Panc1 (cell line): ENCODE data around the gene UCMA. TPM values are rescaled to one million over a fixed set of nuclear protein-coding genes. Genes with fewer than 3 reads are reported as not detected.

Experiments used
- ATAC-seq: fragments of 200-7000 bp; cut with Tn5 transposase; 2 replicates; pipeline ENCODE4 v1.9.1; 2020; ENCODE audit warnings: mild to moderate bottlenecking, moderate library complexity
- BruUV-seq: library from RNA; stranded (reverse); fragments of 400-500 nt; replicated peaks from 2 replicates; lab custom pipeline; 2021; lab: Mats Ljungman, UMichigan
- CTCF ChIA-PET: fragments of 300-600 bp; sonication (Branson Sonifier 250); formaldehyde crosslinking; loops from one replicate; lab custom pipeline; 2022; ENCODE audit warnings: antibody characterized with exemption; lab: Charles Lee
- POLR2A ChIA-PET: fragments of 300-600 bp; sonication (Branson Sonifier 250); formaldehyde crosslinking; loops from one replicate; lab custom pipeline; 2022; ENCODE audit warnings: antibody characterized with exemption; lab: Charles Lee
- DNase-seq: peaks from one replicate; pipeline ENCODE4 v3.0.0-alpha.2; 2010; ENCODE audit warnings: low read depth, low spot score
- H3K27ac ChIP-seq: 2 replicates; pipeline ENCODE4 v1.5.1; 2011; ENCODE audit warnings: mild to moderate bottlenecking, low read length, inconsistent platforms
- H3K27me3 ChIP-seq: fragments of 200-500 bp; sonication (Bioruptor generic); 2 replicates; pipeline ENCODE4 v1.6.0; 2014; ENCODE audit warnings: low read length, inconsistent platforms; ENCODE audit not compliant: control insufficient read depth, insufficient read depth
- H3K36me3 ChIP-seq: fragments of 200-500 bp; sonication (Bioruptor generic); 2 replicates; pipeline ENCODE4 v1.5.1; 2014; ENCODE audit warnings: inconsistent platforms, mild to moderate bottlenecking, low read length, moderate library complexity; ENCODE audit not compliant: control insufficient read depth, insufficient read depth
- H3K4me1 ChIP-seq: 2 replicates; pipeline ENCODE4 v1.5.1; 2011; ENCODE audit warnings: inconsistent platforms, mild to moderate bottlenecking, low read length, moderate library complexity; ENCODE audit not compliant: control insufficient read depth, insufficient read depth
- H3K4me3 ChIP-seq, 2 experiments: 2 replicates each; pipeline ENCODE4 v1.5.1; 2011 to 2012; ENCODE audit warnings: low read depth in 2 of 2, low read length in 2 of 2, mild to moderate bottlenecking in 2 of 2, inconsistent platforms in 1 of 2, moderate library complexity in 1 of 2
- H3K9me3 ChIP-seq: fragments of 200-500 bp; sonication (Bioruptor generic); 2 replicates; pipeline ENCODE4 v1.5.1; 2014; ENCODE audit warnings: low read depth, mild to moderate bottlenecking, inconsistent platforms, low read length, moderate library complexity; ENCODE audit not compliant: control insufficient read depth, insufficient read depth
- POLR2AphosphoS5 ChIP-seq: IDR thresholded peaks from 2 replicates; pipeline ENCODE4 v1.6.1; 2012; ENCODE audit warnings: mild to moderate bottlenecking, low read depth, low read length, moderate library complexity
- SIN3A ChIP-seq: IDR thresholded peaks from 2 replicates; pipeline ENCODE4 v1.6.1; 2012; ENCODE audit warnings: low read depth, mild to moderate bottlenecking, low read length, moderate library complexity, borderline replicate concordance; ENCODE audit not compliant: insufficient read depth
- TCF7L2 ChIP-seq: IDR thresholded peaks from 2 replicates; pipeline ENCODE4 v1.6.1; 2011; ENCODE audit warnings: mild to moderate bottlenecking, low read depth, low read length, inconsistent platforms
- in situ Hi-C: cut with HindIII; loops from 2 replicates; pipeline ENCODE4 v1.10.0; 2016; ENCODE audit warnings: low sequenced_read_pairs, low pct_unique_long_range_greater_than_20kb
- intact Hi-C: fragments of 100-400 bp; cut with micrococcal nuclease; formaldehyde crosslinking; loops from one replicate; pipeline ENCODE4 v1.10.0; 2022; ENCODE audit not compliant: unreplicated experiment
- total RNA-seq: library from RNA; stranded (reverse); gene quantifications from one replicate; pipeline ENCODE4 v1.2.1, GENCODE V29; 2021; ENCODE audit not compliant: unreplicated experiment
- TF ChIP-seq, protein P1 (sequence below): fragments of 450-650 bp; IDR thresholded peaks from 2 replicates; pipeline ENCODE4 v1.5.1; 2017; ENCODE audit warnings: mild to moderate bottlenecking
- TF ChIP-seq, protein P2 (sequence below), 2 experiments: IDR thresholded peaks; 2 replicates each; pipeline ENCODE4 v1.6.1; 2011 to 2012; ENCODE audit warnings: low read depth in 2 of 2, control low read depth in 1 of 2, low read length in 1 of 2, mild to moderate bottlenecking in 1 of 2, moderate library complexity in 1 of 2; ENCODE audit not compliant: insufficient read depth in 1 of 2

The UCMA gene
- total RNA-seq, 1 experiment from 2014 or later = not detected

DNA sequence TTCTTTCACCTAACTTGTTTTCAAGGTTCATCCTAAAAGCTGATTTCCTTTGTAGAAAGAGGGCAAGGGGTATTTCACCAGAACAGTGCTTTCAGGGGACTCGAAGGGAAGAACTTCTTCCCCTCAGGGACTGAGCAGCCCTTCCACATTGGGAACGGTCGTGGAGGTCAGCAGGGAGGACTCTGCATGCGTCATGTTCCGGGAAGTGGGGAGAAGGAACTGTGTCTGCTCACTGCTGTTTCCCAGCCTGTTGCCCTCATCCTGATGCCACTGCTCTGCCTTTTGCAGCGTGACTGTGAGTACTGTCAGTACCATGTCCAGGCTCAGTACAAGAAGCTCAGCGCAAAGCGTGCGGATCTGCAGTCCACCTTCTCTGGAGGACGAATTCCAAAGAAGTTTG is 45.6 kb downstream of the UCMA start:
- H3K9me3 ChIP-seq = no peaks in the 10 kb centered on the region
- ChIA-PET POLR2A (interaction anchor here (0.6 kb wide), 1 partner anchor 114 kb away, joined by 4 read pairs; no protein-coding TSS in a partner anchor), CTCF (no interaction called here)
- in situ Hi-C loops (no loop called here), intact Hi-C loops (no loop called here)
- DNase-seq = no peak
- no peak overlapping the region for H3K27ac ChIP-seq
- no peak for ATAC-seq
- H3K4me3 ChIP-seq = no peak overlapping the region
- peaks cover 2% of the 10 kb centered on the region; the same call in 1 of the 2 replicates for H3K36me3 ChIP-seq
- BruUV-seq = no TSS peak
- TF ChIP-seq POLR2AphosphoS5 (no peak), TCF7L2 (no peak), SIN3A (no peak)
- TF ChIP-seq, protein P1, sequence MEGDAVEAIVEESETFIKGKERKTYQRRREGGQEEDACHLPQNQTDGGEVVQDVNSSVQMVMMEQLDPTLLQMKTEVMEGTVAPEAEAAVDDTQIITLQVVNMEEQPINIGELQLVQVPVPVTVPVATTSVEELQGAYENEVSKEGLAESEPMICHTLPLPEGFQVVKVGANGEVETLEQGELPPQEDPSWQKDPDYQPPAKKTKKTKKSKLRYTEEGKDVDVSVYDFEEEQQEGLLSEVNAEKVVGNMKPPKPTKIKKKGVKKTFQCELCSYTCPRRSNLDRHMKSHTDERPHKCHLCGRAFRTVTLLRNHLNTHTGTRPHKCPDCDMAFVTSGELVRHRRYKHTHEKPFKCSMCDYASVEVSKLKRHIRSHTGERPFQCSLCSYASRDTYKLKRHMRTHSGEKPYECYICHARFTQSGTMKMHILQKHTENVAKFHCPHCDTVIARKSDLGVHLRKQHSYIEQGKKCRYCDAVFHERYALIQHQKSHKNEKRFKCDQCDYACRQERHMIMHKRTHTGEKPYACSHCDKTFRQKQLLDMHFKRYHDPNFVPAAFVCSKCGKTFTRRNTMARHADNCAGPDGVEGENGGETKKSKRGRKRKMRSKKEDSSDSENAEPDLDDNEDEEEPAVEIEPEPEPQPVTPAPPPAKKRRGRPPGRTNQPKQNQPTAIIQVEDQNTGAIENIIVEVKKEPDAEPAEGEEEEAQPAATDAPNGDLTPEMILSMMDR = no peak
- TF ChIP-seq, protein P2, sequence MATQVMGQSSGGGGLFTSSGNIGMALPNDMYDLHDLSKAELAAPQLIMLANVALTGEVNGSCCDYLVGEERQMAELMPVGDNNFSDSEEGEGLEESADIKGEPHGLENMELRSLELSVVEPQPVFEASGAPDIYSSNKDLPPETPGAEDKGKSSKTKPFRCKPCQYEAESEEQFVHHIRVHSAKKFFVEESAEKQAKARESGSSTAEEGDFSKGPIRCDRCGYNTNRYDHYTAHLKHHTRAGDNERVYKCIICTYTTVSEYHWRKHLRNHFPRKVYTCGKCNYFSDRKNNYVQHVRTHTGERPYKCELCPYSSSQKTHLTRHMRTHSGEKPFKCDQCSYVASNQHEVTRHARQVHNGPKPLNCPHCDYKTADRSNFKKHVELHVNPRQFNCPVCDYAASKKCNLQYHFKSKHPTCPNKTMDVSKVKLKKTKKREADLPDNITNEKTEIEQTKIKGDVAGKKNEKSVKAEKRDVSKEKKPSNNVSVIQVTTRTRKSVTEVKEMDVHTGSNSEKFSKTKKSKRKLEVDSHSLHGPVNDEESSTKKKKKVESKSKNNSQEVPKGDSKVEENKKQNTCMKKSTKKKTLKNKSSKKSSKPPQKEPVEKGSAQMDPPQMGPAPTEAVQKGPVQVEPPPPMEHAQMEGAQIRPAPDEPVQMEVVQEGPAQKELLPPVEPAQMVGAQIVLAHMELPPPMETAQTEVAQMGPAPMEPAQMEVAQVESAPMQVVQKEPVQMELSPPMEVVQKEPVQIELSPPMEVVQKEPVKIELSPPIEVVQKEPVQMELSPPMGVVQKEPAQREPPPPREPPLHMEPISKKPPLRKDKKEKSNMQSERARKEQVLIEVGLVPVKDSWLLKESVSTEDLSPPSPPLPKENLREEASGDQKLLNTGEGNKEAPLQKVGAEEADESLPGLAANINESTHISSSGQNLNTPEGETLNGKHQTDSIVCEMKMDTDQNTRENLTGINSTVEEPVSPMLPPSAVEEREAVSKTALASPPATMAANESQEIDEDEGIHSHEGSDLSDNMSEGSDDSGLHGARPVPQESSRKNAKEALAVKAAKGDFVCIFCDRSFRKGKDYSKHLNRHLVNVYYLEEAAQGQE (IDR thresholded peaks at IDR 0.05; ENCODE audit: insufficient read depth in 1 of 2, low read depth in 2 of 2, low read length in 1 of 2) = no peak
- H3K27me3 ChIP-seq = no peaks in the 10 kb centered on the region
- no peaks in the 10 kb centered on the region for H3K4me1 ChIP-seq

DNA sequence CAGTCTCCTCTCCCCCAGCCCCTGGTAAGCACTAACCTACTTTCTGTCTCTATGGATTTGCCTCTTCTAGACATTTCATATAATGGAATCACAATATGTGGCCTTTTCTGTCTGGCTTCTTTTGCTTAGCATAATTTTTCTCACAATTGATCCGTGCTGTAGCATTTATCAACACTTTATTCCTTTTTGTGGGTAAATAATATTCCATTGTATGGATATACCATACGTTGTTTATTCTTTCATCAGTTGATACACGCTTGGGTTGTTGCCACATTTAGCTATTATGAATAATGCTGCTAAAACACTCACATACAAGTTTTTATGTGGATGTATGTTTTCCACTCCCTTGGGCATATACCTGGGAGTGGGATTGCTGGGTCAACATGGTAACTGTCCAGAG is 47.0 kb downstream of the UCMA start:
- no peaks in the 10 kb centered on the region for H3K27me3 ChIP-seq
- ChIA-PET POLR2A (no interaction called here), CTCF (no interaction called here)
- intact Hi-C loops (no loop called here), in situ Hi-C loops (no loop called here)
- no TSS peak for BruUV-seq
- DNase-seq = no peak
- H3K4me1 ChIP-seq = no peaks in the 10 kb centered on the region
- H3K9me3 ChIP-seq = no peaks in the 10 kb centered on the region
- TF ChIP-seq POLR2AphosphoS5 = no peak
- TF ChIP-seq TCF7L2 = no peak
- TF ChIP-seq SIN3A = no peak
- TF ChIP-seq, protein P1 = no peak
- TF ChIP-seq, protein P2 (IDR thresholded peaks at IDR 0.05; ENCODE audit: insufficient read depth in 1 of 2, low read depth in 2 of 2, low read length in 1 of 2) = no peak
- peaks cover 2% of the 10 kb centered on the region; the same call in 1 of the 2 replicates for H3K36me3 ChIP-seq
- H3K4me3 ChIP-seq = no peak overlapping the region
- ATAC-seq = no peak
- no peak overlapping the region for H3K27ac ChIP-seq
